Dermis blood vessel endothelial cell (primary cell): Measurements from ENCODE around the gene DPH5. TPM values are rescaled to one million over a fixed set of nuclear protein-coding genes. Genes with fewer than 3 reads are reported as not detected.
"Not testable (repeated sequence)": the region's sequence is repeated elsewhere in the genome, so short reads cannot be mapped to it uniquely, and the experiment has no call there.

Source experiments
- DNase-seq: peaks from one replicate; pipeline ENCODE4 v3.0.0; 2010
- total RNA-seq: library from RNA; depleted of rRNA; stranded (reverse); fragments of >200 nt; gene quantifications from 2 replicates; pipeline ENCODE4 v1.2.3, GENCODE V29; 2014

DPH5 gene
- total RNA-seq, 1 donor from 2014 or later: 21.3 TPM

DNA sequence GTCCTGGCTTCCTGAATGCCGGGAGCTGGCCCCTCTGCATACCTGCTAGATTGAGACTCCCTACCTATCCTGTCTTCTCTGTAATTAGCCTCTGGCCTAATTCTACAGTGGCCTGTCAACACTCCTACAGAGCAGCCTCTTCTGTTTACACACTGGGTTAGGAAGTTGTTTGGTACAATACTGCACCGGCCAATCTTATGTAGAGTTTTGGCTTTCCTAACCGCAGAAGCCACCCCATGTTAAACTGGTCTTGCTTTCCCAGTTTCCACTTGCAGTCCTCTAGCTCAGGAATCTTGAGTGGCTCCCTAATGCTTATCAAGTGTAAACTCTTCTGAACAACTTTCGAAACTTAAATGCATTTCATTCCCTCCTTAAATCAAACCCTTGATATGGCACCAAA lies 42.8 kb downstream of the DPH5 start:
- DNase-seq: no peak

DNA sequence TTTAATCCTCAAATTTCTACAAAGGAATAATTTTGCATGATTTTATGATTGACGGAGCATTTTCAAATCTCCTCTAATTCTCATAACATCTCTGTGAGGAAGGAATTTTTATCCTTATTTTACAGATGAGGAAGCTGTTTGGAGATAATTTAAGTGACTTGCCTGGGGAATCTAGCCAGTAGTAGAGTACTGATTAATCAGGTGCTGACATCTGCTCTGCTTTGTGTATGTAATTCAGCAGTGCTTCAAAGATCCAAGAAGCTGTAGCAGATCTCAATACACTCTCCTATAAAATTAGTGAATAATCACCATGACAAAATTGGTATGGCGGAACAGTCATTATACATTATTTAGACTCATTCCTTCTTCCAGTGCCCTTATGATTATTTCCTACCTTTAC lies 46.0 kb downstream of the DPH5 start:
- DNase-seq: no peak

DNA sequence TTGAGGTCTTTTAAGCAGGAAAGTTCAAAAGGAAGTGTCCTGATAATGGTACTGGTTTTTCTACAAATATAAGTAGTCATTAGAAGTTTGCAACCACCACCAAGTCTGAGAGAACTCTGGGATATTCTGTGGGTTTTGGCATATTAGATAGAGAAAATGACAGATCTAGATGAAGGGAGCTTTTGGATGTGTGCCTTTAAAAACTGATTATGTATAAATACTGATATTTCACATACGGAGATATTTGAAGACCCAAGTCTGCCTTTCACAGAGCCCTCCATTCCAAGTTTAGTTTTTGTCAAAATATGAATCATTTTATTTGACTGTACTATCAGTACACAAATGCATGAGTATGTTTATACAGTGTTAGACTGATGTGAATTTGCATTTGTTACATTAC lies 48.6 kb downstream of the DPH5 start:
- no peak for DNase-seq

DNA sequence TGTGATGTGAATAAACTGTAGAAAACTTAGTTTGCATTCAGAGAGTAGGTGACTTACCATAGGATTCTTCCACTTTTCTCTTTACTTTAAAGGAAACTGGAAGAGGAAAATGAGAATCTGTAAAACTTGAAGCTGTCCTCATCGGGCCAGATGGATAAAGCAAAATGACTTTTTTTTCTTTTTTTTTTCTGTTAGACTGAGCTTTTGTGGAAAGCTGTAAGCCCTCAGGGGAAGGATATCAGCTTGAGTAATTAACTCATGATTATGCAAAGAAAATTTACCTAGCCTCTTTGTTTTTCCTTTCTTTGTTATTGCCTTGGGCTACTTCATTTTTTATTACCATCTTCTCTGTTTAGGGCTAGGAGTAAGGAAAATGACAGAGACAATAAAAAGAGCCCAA lies 53.4 kb downstream of the DPH5 start:
- no peak for DNase-seq

DNA sequence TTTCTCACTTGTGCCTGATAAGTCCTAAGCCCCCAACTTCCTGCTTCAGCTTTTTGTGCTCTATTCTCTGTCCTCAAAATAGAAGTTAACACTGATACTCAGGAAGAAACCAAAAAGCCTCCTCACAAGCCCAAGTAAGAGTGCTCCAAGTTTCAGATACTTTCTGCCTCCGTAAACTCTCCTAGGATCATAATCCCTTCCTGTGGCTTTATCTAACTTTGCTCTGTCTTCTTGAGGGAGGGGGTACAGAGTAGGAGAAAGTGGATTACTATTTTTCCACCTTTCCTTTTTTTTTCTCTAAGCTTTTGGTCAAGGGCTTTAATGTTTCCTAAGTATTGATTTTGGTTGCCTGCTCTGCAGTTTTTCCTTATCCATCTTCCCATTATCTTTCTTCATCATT lies 54.6 kb downstream of the DPH5 start:
- DNase-seq: no peak

DNA sequence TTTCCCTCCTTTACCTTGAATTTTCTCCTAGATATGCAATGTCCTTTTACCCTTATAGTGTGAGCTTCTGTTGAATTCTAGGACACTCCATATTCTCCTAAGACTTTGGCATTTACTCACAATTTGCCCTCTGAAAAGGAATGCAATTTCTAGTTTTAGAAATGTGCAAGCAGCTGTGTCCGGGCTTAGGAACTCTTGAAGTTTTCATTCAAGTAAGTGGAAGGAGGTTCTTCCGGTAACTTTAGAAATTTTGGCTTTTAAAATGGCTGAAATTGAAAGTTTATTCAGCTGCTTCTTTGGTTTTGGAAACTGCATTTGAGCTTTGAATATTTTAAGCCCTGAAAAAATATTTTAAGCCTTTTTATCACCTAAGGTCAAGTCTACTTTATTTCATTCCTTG lies 56.3 kb downstream of the DPH5 start:
- no peak for DNase-seq

DNA sequence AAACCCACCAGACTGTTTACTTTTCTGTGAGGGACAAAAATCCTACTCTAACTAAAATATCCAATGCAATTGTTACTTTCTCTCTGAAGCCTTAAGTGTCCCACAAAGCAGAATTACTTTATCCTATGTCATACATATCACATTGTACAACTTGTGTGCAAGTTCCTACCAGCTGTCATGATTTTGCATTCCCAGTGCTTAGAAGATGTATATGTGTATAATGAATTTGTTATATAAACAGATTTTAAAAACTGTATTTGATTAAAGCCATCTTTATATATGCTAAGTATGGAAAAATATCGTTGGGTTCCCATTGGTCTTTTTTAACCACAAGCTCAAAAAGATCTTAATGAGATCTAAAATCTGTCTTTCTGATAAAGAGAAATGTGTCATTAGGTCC lies 57.0 kb downstream of the DPH5 start:
- DNase-seq: no peak

DNA sequence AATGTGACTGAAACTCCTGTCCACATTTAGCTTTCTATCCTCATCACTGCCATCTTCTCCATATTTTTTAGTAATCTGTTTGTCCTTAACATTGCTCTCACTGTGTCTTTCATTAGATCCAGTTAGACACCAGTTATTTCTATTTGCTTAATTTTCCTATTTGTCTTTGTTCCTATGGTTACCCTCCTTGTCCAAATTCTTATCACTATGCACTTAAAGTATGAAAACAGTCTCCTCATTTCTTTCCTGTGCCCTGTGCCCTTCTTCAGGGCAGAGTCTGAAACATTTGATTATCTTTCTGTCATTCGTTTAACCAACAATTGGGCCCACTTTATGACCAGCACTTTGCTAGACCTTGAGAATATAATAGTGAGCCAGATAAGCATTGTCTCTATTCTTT lies 65.5 kb downstream of the DPH5 start:
- peak; percentile 28 for DNase-seq

DNA sequence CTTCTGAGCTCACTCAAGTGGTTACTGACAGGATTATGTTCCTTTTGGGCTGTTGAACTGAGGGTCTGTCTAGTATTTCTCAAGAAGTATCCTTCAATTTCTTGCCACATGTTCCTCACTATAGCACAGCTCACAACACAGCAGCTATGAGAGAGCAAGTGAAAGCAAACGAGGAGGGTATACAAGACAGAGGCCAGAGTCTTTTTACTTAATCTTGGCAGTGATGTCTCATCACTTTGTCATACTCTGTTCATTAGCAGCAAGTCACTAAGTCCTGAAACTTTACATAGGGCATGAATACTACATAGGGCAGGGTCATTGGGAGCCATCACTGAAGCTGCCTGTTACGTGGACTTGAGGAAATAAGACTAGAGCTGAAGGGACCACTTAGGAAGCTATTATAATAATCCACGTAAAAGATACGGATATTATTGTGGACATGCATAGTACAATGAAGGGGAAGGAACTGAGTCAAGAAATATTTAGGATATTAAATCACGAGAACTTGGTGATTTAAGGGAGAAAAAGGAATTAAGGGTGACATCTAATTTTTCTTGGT lies 66.0 kb downstream of the DPH5 start:
- DNase-seq: peak; percentile 62

DNA sequence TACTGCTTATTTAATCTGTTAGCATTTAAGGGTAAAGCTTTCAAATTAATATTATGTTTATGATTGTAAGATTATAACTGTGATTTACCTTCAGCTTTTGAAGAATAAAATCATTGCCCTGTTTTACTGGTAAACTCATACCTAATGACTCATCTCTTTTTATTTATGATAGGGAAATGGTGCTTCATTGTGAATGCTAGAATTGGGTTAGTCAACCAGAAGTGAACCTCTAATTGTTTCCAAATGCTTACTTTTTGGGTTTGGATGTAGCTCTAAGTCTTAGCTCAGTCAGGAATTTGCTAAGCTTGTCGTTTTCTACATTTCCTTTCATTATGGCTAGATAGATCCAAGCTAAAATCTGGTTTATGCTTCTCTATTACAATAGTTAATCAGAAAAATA lies 70.3 kb downstream of the DPH5 start:
- peak; percentile 77 for DNase-seq

DNA sequence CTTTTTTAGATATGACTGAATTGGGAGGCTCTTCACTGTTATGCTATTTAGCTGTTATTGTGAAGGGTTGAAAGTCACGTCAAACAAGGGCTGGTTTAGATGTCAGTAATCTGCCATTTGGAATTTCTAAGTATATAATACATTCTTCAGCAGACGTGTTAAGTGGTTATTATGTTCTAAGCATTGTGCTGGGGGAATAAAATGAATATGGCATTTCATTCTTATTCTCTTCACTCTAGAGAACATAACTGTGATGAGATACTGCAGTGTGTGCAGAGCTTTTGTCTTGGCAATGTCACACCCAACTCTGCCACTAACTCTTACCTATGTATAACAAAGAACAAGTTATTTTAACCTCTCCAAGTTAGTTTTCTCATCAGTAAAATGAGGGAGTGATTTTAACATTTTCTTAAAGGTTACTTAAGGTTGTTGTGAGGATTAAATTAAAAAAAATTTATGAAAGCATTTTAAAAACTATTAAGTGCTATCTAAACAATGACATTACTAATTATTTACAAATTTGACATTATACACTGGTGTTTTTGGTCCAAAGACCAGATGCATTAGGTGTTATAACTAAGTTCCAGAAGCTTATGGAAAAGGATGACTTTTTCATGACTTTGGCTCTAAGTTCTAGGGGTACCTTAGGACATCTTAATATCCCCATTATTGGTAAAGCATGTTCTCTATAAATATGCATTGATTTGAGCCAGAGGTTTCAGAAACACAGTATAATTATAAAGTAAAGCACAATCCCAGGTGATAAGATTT lies 71.4 kb downstream of the DPH5 start:
- DNase-seq: no peak

DNA sequence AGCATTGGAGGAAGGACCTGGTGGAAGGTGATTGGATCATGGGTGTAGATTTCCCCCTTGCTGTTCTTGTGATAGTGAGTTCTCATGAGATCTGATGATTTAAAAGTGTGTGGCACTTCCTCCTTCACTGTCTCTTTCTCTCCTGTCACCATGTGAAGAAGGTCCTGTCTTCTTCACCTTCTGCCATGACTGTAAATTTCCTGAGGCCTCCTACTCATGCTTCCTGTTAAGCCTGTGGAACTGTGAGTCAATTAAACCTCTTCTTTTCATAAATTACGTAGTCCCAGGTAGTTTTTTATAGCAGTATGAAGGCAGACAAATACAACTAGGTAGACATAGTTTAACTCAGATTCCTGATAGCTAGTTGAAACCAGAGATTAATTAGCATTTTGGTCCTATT lies 72.6 kb downstream of the DPH5 start:
- DNase-seq: peak; percentile 38

DNA sequence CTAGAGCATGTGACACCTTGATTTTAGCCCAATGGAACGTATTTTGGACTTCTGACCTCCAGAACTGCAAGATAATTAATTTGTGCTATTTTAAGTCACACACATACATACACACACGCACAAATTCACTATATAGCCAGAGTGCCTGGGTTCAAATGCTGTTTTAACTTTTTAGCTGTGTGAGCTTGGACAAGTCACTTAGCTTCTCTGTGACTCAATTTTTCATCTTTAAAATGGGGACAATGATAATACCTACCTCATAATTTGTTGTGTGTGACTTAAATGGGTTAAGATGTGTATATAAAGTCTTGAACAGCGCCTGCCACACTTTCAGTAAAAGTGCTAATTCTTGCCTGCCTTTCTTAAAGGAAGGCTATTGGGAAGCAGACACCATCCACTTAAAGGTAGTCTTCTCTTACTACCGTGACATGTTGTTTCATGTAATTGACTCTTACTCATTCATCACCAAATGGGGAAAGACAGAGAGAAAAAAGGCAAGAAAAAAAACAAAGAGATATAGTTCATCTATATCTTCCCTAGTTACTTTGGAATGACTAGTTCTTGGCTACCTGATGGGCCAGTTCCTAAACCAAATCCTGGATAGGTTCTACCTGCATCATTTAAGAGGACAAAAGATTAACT lies 73.4 kb downstream of the DPH5 start:
- no peak for DNase-seq

DNA sequence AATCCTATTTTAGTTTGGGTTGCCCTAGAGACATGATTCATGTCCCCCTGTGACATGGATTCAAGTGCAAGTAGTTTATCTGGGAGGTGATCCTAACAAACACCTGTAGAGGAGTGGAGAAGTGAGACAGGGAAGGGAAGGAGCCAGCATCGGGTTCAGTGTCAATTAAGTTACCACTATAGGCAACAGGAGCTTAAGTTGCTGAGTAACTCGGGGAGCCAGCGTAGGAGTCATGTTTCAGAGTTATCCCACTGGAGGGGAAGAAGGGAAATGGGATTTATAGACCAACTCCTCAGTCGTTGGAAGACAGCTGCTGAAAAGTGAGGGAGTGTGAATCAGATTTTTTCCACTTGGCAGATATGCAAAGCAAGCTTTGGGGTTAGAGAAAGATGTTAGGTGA lies 74.8 kb downstream of the DPH5 start:
- DNase-seq: no peak

DNA sequence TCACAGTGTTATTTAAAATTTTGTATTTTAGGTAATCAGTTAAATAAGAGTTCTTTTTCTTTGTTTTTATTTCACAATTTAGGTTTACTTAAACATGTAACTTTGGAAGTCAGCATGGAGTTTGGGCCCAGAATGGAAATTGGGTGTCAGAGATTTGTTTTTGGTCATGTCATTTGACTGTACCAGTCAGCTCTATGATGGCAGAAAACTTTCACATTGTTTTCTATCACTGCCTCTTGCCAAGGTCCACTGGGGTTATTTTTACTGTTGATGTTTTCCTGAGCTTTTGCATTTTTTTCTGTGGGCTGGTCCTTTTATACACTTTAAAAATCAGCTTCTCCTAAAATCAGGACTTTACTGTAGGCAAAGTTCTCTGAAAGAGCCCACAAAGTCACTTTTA lies 75.2 kb downstream of the DPH5 start:
- DNase-seq: no peak

DNA sequence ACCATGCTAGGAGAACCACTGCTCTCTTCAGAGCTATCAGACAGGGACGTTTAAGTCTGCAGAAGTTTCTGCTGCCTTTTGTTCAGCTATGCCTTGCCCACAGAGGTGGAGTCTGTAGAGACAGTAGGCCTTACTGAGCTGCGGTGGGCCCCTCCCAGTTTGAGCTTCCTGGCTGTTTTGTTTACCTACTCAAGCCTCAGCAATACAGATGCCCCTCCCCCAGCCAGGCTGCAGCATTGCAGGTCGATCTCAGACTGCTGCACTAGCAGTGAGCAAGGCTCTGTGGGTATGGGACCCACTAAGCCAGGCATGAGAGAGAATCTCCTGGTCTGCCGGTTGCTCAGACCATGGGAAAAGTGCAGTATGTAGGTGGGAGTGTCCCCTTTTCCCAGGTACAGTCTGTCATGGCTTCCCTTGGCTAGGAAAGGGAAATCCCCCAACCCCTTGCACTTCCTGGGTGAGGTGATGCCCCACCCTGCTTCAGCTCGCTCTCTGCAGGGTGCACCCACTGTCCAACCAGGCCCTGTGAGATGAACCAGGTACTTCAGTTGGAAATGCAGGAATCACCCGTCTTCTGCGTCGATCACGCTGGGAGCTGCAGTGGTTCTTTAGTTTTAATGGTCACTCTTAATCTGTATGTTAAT lies 75.9 kb downstream of the DPH5 start:
- not testable (repeated sequence) for DNase-seq

DNA sequence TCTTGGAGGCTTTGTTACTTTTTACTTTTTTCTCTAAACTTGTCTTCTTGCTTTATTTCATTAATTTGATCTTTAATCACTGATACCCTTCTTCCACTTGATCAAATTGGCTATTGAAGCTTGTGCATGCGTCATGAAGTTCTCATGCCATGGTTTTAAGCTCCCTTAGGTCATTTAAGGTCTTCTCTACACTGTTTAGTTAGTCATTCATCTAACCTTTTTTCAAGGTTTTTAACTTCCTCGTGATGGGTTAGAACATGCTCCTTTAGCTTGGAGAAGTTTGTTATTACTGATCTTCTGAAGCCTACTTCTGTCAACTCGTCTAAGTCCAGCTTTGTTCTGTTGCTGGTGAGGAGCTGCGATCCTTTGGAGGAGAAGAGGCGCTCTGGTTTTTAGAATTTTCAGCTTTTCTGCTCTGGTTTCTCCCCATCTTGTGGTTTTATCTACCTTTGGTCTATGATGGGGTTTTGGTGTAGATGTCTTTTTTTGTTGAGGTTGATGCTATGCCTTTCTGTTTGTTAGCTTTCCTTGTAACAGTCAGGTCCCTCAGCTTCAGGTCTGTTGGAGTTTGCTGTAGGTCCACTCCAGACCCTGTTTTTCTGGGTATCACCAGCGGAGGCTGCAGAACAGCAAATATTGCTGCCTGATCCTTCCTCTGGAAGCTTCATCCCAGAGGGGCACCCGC lies 76.7 kb downstream of the DPH5 start:
- not testable (repeated sequence) for DNase-seq

DNA sequence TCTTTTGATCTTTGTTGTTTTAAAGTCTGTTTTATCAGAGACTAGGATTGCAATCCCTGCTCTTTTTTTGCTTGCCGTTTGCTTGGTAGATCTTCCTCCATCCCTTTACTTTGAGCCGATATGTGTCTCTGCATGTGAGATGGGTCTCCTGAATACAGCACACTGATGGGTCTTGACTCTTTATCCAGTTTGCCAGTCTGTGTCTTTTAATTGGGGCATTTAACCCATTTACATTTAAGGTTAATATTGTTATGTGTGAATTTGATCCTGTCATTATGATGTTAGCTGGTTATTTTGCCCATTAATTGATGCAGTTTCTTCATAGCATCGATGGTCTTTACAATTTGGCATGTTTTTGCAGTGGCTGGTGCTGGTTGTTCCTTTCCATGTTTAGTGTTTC lies 77.8 kb downstream of the DPH5 start:
- not testable (repeated sequence) for DNase-seq

DNA sequence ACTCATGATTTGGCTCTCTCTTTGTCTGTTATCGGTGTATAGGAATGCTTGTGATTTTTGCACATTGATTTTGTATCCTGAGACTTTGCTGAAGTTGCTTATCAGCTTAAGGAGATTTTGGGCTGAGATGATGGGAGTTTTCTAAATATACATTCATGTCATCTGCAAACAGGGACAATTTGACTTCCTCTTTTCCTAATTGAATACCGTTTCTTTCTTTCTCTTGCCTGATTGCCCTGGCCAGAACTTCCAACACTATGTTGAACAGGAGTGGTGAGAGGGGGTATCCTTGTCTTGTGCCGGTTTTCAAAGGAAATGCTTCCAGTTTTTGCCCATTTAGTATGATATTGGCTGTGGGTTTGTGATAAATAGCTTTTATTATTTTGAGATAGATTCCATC lies 79.5 kb downstream of the DPH5 start:
- not testable (repeated sequence) for DNase-seq

DNA sequence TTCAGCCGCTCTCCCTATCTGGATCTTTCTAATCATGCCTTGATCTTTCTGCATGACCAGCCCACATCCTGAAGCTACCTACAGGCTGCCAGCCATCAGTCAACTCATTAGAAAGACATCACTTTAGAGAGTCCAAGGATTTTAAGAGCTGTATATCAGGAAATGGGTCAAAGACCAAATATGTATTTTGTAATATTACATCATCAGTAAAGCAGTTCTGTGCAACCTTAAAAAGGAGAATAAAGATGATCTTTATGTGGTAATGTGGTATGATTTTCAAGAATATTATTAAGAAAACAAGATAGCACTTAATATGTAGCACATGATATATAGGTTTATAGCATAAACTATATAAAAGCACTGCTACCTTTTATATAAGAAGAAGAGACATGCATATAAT lies 82.1 kb downstream of the DPH5 start:
- DNase-seq: no peak

DNA sequence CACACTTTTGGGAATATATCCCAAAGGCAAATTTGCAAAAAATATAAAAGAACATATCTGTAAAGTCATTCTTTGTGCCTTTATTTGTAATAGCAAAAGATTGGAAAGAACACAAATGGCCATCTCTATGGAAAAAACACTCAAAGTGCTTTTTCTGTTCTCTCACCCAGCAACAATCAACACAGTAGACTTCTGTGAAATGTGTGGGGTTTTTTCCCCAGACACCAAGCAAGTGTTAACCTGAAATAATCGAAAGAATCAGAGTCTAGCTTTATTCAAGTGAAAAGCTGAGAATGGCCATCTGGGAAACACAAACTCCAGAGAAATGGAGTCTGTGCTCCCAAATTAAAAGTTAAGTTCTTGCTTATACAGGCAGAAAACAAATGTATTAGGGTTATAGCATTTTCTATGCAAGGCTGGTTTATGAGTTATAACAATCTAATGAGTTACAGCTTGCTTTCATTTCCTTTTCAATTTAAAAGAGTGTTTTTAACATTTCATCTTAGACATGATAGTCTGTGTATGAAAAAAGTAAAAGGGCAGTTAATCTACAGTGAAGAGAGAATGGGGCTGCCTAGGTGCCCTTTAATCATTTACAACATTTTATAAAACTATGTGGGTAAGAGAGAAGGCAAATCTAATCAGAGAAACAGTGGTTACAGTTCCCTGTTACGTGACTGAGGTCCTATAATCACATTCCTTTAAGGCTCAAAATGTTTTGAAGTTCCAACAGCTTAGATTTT lies 83.1 kb downstream of the DPH5 start:
- no peak for DNase-seq

DNA sequence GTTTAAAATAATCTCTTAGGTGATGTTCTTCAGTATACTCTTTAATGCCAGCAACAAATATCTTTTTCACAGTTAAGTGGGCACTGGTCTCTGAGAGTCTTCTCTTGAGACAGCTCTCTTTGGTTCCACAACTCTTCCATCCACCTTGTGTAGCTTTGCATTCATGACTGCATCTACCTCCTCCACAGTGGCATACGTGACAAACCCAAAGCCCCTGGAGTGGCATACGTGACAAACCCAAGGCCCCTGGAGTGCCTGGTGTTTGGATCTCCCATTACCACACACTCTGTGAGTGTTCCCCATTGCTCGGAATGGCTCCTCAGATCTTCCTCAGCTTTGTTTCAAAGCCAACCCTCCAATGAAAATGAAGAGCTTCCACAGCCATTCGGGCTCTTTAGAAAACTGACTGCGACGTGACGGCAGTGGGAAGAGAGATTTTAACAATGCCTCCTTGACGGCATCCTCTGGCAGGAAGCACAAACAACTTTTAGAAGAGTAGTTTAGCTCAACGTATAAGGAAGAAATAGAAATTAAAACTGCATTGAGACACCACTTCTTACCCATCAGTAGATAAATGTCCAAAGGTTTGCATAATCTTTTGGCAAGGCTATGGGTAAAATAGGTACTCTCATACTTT lies 83.9 kb downstream of the DPH5 start:
- DNase-seq: no peak
